Brain microvascular endothelial cell (primary cell): Measurements from ENCODE around the gene VWA1.
A peak's percentile ranks its signal among the peaks of the same experiment; 100 is the strongest.
"Not testable (repeated sequence)": the region's sequence is repeated elsewhere in the genome, so short reads cannot be mapped to it uniquely, and the experiment has no call there.

ENCODE experiments used
- DNase-seq: peaks from one replicate; pipeline ENCODE4 v3.0.0-alpha.2; 2020
- H3K27ac ChIP-seq: fragments of 250-450 bp; sonication (Bioruptor Pico); 2 replicates; pipeline ENCODE4 v1.5.1; 2020; ENCODE audit warnings: mild to moderate bottlenecking, moderate library complexity
- H3K27me3 ChIP-seq: fragments of 250-450 bp; sonication (Bioruptor Pico); replicated peaks from 2 replicates; pipeline ENCODE4 v1.5.1; 2020; ENCODE audit warnings: mild to moderate bottlenecking
- H3K36me3 ChIP-seq: fragments of 250-450 bp; sonication (Bioruptor Pico); replicated peaks from 2 replicates; pipeline ENCODE4 v1.5.1; 2020; ENCODE audit warnings: mild to moderate bottlenecking
- H3K4me3 ChIP-seq: 2 replicates; pipeline ENCODE4 v1.5.1; 2011; ENCODE audit warnings: low read depth, mild to moderate bottlenecking, control low read depth, low read length, moderate library complexity
- CTCF ChIP-seq: IDR thresholded peaks from 2 replicates; pipeline ENCODE4 v1.5.1; 2011; ENCODE audit warnings: low read depth, mild to moderate bottlenecking, moderate library complexity, low read length, control low read depth, inconsistent platforms; ENCODE audit errors: missing control alignments
- in situ Hi-C: cut with HindIII; loops from 2 replicates; pipeline ENCODE4 v1.10.0; 2017; ENCODE audit warnings: low sequenced_read_pairs, low pct_ligation_motif_present

Gene VWA1

GRCh38 chr1:1425753-1426495, 9.6 kb upstream of the VWA1 start:
- DNase-seq = no peak
- H3K36me3 ChIP-seq = no peaks in the 10 kb centered on the region
- in situ Hi-C loops = no loop called here
- no peak overlapping the region for H3K27ac ChIP-seq
- no peak overlapping the region for H3K4me3 ChIP-seq
- H3K27me3 ChIP-seq = no peaks in the 10 kb centered on the region
- TF ChIP-seq CTCF = no peak

DNA sequence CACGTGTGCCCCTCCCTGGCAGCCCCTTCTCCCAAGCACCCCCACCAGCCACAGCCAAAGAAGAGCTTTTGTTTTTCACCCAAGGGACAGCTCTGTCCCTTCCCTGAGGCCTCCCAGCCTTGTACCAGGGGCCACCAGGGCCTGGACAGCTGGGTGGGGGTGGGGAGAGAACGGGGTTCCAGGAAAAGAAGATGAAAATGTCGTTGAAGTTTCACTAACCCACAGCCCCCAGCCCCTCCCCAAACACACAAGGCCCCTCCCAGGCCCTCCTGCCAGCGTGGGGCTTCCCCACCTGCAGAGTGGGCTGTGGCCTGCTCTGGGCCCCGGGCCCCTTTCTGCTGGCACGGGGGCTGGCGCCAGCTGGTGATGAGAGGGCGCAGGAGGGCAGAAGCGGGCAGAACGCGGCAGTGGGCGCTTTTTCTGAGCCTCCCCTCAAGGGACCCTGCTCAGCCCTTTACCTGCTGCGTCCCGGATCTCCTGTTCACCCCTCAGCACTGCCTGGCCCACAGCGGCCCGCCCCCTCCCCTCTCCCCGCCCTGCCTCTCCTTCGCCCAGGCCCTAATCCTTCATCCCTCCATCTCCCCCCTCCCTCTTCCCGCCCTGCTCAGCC, 8.9 kb upstream of the VWA1 start:
- Histone ChIP-seq H3K36me3 (no peaks in the 10 kb centered on the region), H3K27me3 (no peaks in the 10 kb centered on the region), H3K4me3 (no peak overlapping the region), H3K27ac (no peak overlapping the region)
- DNase-seq = no peak
- TF ChIP-seq CTCF = no peak
- in situ Hi-C loops = no loop called here

GRCh38 chr1:1427106-1427819, 8.2 kb upstream of the VWA1 start:
- no peak overlapping the region for H3K27ac ChIP-seq
- no peaks in the 10 kb centered on the region for H3K27me3 ChIP-seq
- no peaks in the 10 kb centered on the region for H3K36me3 ChIP-seq
- no peak for DNase-seq
- no peak for TF ChIP-seq CTCF
- in situ Hi-C loops = no loop called here
- H3K4me3 ChIP-seq = peak overlapping the region; percentile 22

GRCh38 chr1:1427820-1428148, 7.7 kb upstream of the VWA1 start:
- TF ChIP-seq CTCF = no peak
- H3K27me3 ChIP-seq = no peaks in the 10 kb centered on the region
- H3K4me3 ChIP-seq = peak overlapping the region; percentile 22
- DNase-seq = no peak
- no peaks in the 10 kb centered on the region for H3K36me3 ChIP-seq
- in situ Hi-C loops = no loop called here
- no peak overlapping the region for H3K27ac ChIP-seq

- Histone ChIP-seq H3K27ac (no peak overlapping the region), H3K4me3 (no peak overlapping the region), H3K27me3 (no peaks in the 10 kb centered on the region), H3K36me3 (no peaks in the 10 kb centered on the region)
- in situ Hi-C loops = no loop called here
- TF ChIP-seq CTCF = no peak
- no peak for DNase-seq
Observed at GRCh38 chr1:1428174-1428573, 7.3 kb upstream of the VWA1 start.

- H3K27me3 ChIP-seq, H3K36me3 ChIP-seq, DNase-seq, in situ Hi-C loops, H3K4me3 ChIP-seq, H3K27ac ChIP-seq: not testable (repeated sequence)
Observed at GRCh38 chr1:1428967-1429366, 6.5 kb upstream of the VWA1 start.
